RWPE1 (cell line): Measurements from ENCODE around the gene KCNC3.

Experiments used
- CTCF ChIA-PET: fragments of 350-600 bp; sonication (Branson Sonifier 250); formaldehyde crosslinking; extraction: SDS; loops from one replicate; lab custom pipeline; 2021; lab: Yijun Ruan, JAX
- POLR2A ChIA-PET: fragments of 400-600 bp; formaldehyde crosslinking; extraction: SDS; loops from one replicate; lab custom pipeline; 2020; ENCODE audit warnings: antibody characterized with exemption; ENCODE audit not compliant: low non-redundant PET; lab: Yijun Ruan, JAX
- DNase-seq: peaks from one replicate; pipeline ENCODE4 v3.0.0; 2012; ENCODE audit warnings: low spot score
- H3K27ac ChIP-seq: fragments of 450-650 bp; 2 replicates; pipeline ENCODE4 v1.5.1; 2017
- CTCF ChIP-seq: fragments of 450-650 bp; conservative IDR thresholded peaks from 2 replicates; pipeline ENCODE4 v1.5.1; 2017; ENCODE audit warnings: low read depth, mild to moderate bottlenecking

The KCNC3 gene

GRCh38 chr19:50371914-50372475 is 42.8 kb upstream of the KCNC3 start:
- no peak for TF ChIP-seq CTCF
- POLR2A ChIA-PET = no interaction called here
- CTCF ChIA-PET = no interaction called here
- no peak for DNase-seq
- no peak overlapping the region for H3K27ac ChIP-seq

GRCh38 chr19:50368649-50369570 is 39.7 kb upstream of the KCNC3 start:
- peak overlapping the region; percentile 74 for H3K27ac ChIP-seq
- peak; percentile 91 for DNase-seq
- ChIA-PET CTCF (interaction anchor here (0.6 to 2.2 kb wide), 14 partner anchors 9 to 501 kb away, joined by 3 to 10 read pairs (median 4); partner anchors contain the start of gene POLD1), POLR2A (no interaction called here)
- TF ChIP-seq CTCF = peak; percentile 85

- no peak for TF ChIP-seq CTCF
- no peak for DNase-seq
- ChIA-PET POLR2A (no interaction called here), CTCF (no interaction called here)
- H3K27ac ChIP-seq = no peak within 1 kb of the TSS
Observed at GRCh38 chr19:50365434-50366306, 36.5 kb upstream of the KCNC3 start, which contains the start of gene NAPSA. NAPSA (minus strand) TSS chr19:50365639; CDS start chr19:50365621, 18 bp downstream.

GRCh38 chr19:50362656-50363424 is 33.7 kb upstream of the KCNC3 start:
- no peak overlapping the region for H3K27ac ChIP-seq
- DNase-seq = no peak
- ChIA-PET CTCF (interaction anchor here (0.8 kb wide), 1 partner anchor 175 kb away, joined by 3 read pairs; no protein-coding TSS in a partner anchor), POLR2A (no interaction called here)
- TF ChIP-seq CTCF = no peak

GRCh38 chr19:50362030-50362412 is 32.8 kb upstream of the KCNC3 start:
- POLR2A ChIA-PET = no interaction called here

More at GRCh38 chr19:50362030-50362412, 32.8 kb upstream of the KCNC3 start:
- TF ChIP-seq CTCF = no peak
- CTCF ChIA-PET = interaction anchor here (0.8 kb wide), 1 partner anchor 176 kb away, joined by 3 read pairs; no protein-coding TSS in a partner anchor
- no peak for DNase-seq
- no peak overlapping the region for H3K27ac ChIP-seq
